Keratinocyte (primary cell): ENCODE measurements around the gene BMPER.

Experiments
- EZH2 ChIP-seq: IDR thresholded peaks from one replicate; pipeline ENCODE4 v1.6.1; 2012; ENCODE audit warnings: inconsistent platforms, mild to moderate bottlenecking, low read length, moderate library complexity
- TF ChIP-seq, protein P1 (sequence below), 3 experiments: IDR thresholded peaks in 1 of 3; conservative IDR thresholded peaks in 1 of 3; optimal IDR thresholded peaks in 1 of 3; 2 replicates in 2 of 3; 3 replicates in 1 of 3; pipeline versions ENCODE3 to v1.5.1; 2011; ENCODE audit warnings: low read length in 3 of 3, mild to moderate bottlenecking in 3 of 3, moderate library complexity in 2 of 3, control low read depth in 1 of 3, inconsistent platforms in 1 of 3; ENCODE audit not compliant: insufficient read depth in 2 of 3; ENCODE audit errors: extremely low read depth in 1 of 3

DNA sequence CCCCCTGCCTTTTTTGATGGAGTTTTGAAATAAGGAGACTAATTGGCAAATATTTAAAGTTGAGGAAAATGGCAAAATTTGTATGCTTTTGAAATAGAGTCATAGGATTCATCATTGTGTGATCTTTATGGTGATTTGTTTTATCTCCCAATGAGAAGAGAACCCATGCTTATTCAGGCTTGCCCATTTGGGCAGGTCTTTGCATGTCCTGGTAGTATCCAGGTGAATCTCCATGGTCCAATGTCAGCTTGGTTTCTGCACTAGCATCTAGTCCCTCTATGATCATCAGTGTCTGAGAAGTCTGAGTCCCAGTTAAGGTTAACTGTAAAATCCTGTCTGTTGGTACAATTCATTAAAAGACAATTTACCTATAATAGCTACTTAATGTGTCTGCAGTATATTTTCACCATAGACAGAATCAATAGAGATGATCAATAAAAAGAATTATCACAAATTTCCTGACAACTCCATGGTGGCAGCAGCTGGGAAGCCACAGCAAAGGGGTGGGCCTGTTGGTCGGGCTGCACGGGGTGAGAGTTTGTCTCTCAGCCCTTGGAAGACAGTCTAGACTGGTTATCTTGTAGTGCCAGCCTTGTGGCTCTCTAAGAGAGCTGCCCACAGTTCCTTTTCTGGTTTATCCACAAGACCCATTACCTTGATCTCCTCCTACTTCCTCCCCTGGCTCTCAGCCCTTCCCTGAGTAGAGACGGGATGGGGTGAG, 22.2 kb upstream of the BMPER start:
- TF ChIP-seq, protein P1, sequence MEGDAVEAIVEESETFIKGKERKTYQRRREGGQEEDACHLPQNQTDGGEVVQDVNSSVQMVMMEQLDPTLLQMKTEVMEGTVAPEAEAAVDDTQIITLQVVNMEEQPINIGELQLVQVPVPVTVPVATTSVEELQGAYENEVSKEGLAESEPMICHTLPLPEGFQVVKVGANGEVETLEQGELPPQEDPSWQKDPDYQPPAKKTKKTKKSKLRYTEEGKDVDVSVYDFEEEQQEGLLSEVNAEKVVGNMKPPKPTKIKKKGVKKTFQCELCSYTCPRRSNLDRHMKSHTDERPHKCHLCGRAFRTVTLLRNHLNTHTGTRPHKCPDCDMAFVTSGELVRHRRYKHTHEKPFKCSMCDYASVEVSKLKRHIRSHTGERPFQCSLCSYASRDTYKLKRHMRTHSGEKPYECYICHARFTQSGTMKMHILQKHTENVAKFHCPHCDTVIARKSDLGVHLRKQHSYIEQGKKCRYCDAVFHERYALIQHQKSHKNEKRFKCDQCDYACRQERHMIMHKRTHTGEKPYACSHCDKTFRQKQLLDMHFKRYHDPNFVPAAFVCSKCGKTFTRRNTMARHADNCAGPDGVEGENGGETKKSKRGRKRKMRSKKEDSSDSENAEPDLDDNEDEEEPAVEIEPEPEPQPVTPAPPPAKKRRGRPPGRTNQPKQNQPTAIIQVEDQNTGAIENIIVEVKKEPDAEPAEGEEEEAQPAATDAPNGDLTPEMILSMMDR (optimal IDR thresholded peaks at IDR 0.05 in 1 of 3, IDR thresholded peaks at IDR 0.05 in 1 of 3, conservative IDR thresholded peaks at IDR 0.05 in 1 of 3; ENCODE audit: extremely low read depth in 1 of 3, insufficient read depth in 2 of 3, low read length in 3 of 3): no peak
- no peak for TF ChIP-seq EZH2
